GM19193 (cell line): ENCODE measurements around the gene SMIM12.
A peak's percentile ranks its signal among the peaks of the same experiment; 100 is the strongest.

Source experiments
- POLR2A ChIP-seq: IDR thresholded peaks from 4 replicates; pipeline ENCODE4 v1.6.1; 2011; ENCODE audit not compliant: insufficient read depth, insufficient read length; ENCODE audit errors: extremely low read depth

SMIM12 gene, protein sequence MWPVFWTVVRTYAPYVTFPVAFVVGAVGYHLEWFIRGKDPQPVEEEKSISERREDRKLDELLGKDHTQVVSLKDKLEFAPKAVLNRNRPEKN

DNA sequence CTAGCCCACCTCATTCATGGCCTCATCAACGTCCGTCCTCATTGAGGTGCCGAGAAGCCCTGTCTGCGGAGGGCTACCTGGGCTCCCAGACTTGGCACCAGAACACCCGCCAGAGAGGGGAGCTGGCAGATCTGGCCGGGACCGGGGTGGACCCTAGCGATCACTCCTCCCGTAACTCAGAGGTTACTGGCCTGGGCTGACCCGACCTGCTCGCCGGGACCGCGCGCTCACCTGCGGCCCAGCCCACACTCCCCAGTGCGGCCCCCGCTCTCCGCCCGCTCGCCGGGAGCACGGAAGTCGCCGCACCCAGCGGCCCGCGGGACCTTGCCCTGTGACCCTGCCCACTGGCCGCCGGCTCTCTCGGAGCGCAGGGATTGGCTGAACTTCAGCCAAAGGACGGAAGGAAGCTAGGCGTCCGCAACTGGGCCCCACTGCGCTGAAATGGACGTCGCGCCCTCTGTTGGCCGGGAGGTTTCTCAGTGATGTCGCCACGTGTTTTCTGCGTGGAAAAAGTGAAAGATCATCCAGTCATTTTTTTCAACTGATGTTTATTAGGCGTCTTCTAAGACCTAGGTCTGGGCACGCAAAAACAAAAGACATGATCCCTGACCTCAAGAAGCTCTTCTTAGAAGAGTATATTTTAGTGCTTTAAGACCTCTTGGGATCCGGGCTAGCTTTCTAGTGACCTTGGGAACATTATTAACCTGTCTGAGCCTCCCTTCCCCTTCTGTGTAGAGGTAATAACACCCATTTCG is at the start of gene SMIM12:
Gene SMIM12, minus strand, starts transcription at position 304 of the 755 bp plus-strand sequence. CDS start 3,772 bp downstream, outside the sequence.
- peak; percentile 98 for TF ChIP-seq POLR2A

DNA sequence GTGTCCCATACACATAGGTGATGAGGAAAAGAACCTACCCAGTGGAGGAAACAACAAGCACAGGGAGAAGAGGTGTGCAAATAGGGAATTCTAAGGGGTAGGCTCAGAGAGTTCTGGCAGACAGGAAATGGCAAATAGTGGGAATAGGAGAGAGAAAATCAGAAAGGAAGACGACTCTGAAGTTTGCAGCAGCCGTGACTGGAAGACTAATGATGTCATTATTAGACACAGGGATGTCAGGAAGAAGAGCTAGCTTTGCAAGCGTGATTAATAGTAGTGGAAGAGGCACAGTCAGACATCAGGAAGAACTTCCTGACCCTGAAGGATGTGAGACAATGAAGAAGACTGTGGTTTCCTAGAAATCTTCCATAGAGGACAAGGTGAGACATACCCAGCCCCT is 48.8 kb upstream of the SMIM12 start:
- TF ChIP-seq POLR2A = no peak

DNA sequence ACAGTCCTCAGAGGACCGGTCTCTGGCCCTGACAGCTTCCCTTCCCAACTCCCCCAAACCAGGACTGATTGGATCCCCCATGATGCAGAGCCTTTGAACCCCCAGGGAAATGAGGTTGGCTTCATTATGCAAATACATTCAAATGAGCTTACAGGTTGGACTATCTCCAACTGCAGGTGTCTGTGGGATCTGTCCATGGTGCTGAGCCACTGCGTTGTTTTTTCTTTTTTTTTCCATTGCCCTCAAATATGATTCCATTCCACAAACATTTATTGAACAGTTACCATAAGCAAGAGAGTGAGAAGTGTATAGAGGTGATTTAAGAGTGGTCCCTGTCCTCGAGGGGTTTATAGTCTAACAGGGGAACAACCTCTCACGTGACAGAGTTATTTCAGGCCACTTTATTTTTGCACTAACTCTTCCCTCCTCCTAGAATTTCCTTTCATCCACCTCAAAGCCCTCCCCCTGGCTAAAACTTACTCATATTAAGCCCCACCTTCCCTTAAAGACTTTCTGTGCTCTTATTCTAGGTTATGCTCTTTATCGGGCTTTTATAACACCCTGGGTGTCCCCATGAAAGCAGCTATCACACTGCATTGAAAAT is 48.0 kb upstream of the SMIM12 start:
- no peak for TF ChIP-seq POLR2A

DNA sequence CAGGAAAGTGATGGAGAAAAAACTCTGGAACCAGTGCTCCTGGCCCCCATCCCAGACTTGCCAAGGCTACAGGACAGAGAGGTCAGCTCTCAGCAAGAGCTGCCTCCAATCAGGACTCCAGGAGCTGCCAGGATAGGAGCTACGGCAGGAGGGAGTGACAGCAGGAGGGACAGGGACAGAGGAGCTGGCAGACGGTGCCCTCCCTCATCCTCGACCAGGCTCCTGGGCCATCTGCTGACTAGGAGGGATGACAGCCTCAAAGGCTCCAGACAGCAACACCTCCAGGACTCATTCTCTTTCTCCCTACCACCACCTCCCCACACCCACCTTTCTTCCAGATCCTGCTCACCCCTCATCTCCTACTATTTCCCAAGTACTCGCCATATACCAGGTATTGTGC is 47.2 kb upstream of the SMIM12 start:
- no peak for TF ChIP-seq POLR2A

DNA sequence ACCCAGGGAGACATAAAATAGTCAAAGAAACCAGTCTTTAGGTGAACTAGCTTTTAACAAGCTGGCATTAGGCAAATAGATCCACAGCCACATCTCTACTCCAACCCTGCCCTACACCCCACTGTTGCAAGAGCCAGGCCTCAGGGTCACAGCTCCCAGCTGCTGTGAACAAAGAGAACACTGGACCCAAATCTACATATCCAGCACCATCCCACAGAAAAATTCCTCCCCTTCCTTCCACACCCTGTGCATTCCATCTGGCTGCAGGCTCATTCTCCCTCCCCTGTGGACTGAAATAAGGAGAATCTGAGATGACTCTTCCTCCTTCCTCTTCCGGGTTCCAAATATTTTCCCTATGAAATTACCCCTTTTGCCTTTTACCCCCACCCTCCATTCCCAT is 46.7 kb upstream of the SMIM12 start:
- TF ChIP-seq POLR2A = no peak

DNA sequence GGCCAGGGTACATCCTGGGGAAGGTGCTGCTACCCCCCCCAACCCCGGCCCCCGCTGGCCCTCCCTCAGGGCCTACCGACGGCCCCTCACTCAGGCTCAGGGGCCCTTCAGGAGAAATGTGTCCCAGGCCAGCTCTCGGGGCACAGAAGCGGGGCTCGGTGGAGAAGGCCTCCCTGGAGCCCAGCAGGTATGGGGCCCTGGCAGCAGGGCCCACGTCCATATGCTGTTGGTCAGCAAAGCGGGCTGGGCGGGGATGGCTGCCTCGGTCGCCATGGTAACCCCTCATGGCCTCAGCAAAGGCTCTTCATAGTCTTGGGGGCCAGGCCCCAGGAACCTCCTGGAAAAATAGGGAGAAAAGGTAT is 45.5 kb upstream of the SMIM12 start:
- no peak for TF ChIP-seq POLR2A

DNA sequence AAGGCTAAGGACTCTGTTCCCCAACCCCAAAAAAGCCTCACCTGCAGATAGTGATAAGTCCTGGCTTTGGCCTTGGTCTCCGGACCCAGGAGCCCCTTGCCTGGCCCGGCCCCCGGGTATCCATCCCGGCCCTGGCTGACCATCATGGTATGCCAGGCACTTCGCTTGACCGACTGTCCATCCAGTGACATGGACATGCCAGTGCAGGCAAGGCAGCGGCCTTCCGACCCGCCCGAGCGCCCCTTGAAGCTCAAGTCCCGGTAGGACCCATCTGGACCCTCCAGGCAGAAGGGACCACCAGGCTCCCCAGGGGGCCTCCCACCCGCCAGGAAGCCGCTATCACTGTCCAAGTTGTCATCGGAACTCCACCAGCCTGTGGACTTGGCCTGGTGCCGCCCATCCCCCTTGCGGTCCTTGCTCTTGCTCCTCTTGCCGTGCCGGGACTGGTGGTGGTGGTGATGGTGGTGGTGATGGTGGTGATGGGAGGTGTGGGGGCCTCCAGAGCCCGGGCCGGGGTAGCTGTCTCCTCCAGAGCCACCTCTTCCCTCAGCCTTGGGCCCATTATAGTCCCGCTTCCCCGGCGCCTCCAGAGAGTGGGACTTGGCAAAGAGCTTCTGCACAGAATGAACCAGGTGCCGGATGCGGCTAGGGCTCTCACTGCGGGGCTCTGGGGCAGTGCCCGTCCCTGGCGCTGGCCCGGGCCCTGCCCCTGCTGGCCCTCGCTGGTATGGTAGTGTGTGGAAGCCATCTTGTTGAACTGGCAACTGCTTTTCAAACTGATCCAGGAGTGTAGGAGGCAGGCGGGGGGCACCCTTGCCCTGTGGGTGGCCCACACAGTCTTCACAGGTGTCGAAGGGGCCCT is 44.9 kb upstream of the SMIM12 start:
- TF ChIP-seq POLR2A = no peak

DNA sequence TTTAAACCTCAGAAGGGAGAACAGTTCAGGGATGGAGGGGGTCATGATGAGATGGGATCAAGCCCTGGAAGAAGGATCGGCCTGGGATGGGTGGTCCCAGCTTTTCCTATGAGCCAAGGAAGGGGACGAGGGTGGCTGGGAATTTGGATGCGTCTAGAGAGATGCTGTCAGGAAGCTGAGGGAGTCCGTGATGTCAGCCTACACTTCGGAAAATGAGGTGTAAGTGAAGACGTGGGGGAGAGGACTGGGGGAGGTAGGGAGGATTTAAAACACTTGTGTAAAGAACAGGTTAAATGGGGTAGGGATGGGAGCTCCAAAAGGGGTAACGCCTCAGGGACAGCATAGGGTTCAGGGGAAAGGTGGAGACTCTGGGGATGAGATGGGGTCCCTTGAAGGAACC is 42.4 kb upstream of the SMIM12 start:
- TF ChIP-seq POLR2A = no peak

DNA sequence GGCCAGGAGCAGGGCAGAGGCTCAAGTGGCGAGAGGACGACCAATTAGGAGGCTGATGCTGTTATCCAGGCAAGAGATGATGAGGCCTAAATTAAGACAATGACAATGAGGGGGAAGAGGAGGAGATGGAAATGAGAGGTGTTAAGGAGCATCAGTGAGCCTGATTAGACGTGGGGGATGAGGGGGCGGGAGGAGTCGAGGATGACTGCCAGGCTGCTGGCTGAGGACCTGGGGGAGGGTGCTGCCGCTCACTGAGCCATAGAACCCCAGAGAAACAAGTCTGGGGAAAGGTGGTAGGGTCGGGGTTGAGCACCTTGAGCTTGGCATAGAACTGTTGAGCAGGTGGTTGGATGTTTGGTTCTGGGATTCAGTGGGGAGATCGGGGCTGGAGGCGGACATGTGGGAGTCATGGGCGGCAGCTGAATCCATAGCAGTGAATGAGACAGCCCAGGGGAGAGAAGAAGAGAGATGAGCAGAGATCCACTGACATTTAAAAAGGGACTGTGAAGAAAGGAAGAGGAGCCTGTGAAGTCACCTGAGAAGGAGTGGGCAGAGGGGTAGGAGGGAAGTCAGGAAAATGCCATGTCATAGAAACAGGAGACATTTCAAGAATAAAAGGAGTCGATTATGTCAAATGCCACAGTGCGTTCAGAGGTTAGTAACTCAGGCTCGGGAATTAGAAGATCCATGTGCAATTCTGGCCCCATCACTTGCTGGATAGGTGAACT is 41.4 kb upstream of the SMIM12 start:
- no peak for TF ChIP-seq POLR2A

DNA sequence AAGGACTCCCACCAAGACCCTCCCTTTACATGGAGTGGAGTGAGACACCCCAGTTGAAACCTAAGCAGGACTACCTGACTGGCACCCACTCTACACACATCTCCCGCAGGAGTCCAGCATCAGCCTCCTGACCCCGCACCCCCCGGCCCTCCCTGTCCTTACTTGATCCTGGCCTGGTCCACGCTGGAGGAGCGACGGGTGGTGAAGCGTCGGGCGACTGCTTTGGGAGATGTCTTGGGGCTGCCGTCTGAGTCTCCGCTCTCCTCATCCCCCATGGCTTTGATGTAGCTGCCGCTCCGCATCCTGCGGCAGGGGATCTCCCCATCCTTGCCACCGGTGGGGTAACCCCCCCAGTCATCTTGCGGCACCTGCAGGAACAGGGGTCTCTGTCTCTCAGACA is 40.4 kb upstream of the SMIM12 start:
- TF ChIP-seq POLR2A = no peak

DNA sequence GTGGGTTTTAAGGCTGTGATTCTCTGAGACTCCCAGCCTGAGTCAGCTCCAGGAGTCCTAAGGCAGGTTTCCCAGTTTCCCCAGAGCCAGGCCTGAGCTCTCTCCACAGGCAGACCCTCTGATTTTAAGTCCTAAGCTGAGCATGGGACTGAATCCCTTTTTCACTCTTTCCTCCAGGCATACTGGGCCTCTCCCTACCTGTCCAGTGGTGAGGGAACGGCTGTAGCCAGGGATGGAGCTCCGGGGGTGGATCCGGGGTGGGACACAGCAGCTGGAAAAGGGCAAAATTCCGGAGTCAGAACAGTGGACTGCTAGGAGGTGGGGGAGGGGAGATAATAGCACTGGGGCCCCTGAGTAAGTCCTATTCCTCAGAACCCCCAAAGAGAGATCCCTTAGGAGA is 39.9 kb upstream of the SMIM12 start:
- no peak for TF ChIP-seq POLR2A

DNA sequence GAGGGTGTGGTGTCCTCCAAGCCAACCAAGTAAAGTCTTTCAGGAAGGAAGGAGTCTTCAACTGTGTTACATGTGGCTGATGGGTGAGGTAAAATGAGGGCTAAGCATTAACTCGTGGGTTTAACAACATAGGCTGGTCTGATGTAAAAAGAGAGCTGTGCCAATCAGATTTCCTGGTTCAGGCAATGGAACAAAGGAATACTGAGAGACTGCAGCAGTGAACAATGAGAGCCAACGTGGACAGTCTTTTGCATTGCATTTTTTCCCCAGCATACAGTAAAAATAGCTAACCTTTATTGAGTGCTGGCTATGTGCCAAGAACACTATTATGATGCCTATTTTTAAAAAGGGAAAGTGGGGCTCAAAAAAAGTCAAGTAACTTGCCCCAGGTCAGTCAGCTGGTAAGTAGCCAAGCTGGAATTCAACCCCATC is 38.8 kb upstream of the SMIM12 start:
- TF ChIP-seq POLR2A = no peak

DNA sequence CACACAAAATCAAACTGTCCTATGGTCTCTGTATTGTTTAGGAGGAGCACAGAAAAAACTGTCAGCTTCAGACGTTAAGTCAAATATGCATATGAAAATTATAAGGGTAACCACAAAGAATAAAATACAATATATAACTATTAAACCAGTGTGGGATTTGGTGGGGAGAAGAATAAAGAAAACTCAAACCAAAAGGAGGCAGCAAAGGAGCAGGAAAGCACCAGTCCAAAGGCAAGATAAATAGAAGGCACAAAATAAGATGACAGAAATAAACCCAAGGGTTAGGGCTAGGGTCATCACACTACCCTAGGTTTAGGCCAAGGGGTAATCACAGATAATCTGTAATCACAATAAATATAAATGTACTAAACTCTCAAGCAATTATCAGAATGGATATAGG is 37.1 kb upstream of the SMIM12 start:
- TF ChIP-seq POLR2A = no peak

DNA sequence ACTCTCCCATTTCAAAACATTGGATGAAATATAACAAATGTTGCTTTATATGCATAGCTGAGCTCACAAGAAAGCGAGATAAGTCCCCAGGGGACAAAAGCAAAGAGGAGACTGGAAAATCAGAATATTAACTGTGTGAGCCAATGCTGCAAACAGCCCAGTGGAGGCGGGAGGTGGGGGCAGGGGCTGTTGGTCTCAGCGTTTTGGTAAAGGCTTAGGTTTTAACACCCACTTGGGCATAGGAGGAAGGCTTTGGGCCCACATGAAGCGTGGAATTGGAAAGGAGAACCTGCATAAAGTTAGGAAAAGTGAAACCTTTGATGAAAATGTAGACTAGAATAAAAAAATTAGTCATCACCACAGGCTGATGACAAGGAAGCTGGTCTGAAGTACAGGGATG is 30.2 kb upstream of the SMIM12 start:
- no peak for TF ChIP-seq POLR2A

DNA sequence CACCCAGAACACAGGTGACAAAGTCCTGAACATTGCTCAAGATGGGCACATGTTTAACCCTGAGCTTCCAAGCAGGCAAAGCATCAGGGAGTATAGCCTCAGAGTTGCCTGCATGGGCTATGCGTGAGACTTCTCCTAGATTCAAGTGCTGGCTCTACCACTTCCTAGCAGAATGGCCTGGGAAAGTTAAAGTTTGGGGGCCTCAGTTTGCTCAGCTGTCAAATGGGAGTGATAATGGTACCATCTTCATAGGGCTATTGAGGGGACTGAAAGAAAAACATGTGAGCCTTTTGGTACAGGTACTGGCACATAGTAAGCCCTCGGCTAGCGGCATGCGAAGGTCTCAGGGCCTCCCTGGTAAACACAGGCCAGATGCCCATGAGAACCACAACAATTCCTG is 28.0 kb upstream of the SMIM12 start:
- no peak for TF ChIP-seq POLR2A
